ENCODE measurements around the gene PPIL6. TPM values are rescaled to one million over a fixed set of nuclear protein-coding genes. Genes with fewer than 3 reads are reported as not detected.
"Not testable (repeated sequence)": the region's sequence is repeated elsewhere in the genome, so short reads cannot be mapped to it uniquely, and the experiment has no call there.

Gene PPIL6
- total RNA-seq, 4 donors from 2014 or later: 0.35 to 6.1 (median 2.8) TPM

GRCh38 chr6:109467696-109468095 lies 27.3 kb upstream of the PPIL6 start:
- Histone ChIP-seq H3K27ac (no peak overlapping the region), H3K9me3 (no peaks in the 10 kb centered on the region), H3K4me3 (no peak overlapping the region), H3K27me3 (no peaks in the 10 kb centered on the region), H3K36me3 (peaks cover 0 to 98% (median 32%) of the 10 kb centered on the region in 3 donors), H3K4me1 (no peaks in the 10 kb centered on the region)
- DNase-seq: no peak
- TF ChIP-seq CTCF (IDR thresholded peaks at IDR 0.05) (no peak), POLR2A (IDR thresholded peaks at IDR 0.05) (no peak)
- WGBS, 2 donors: 80 to 82% methylated on average over 6 of the region's 6 CpGs
- intact Hi-C loops (cut with DNase I): no loop called here

GRCh38 chr6:109466212-109466923 lies 25.9 kb upstream of the PPIL6 start:
- no peak for TF ChIP-seq CTCF (IDR thresholded peaks at IDR 0.05)
- no peak for TF ChIP-seq POLR2A (IDR thresholded peaks at IDR 0.05)
- peaks cover 0 to 98% (median 25%) of the 10 kb centered on the region in 3 donors for H3K36me3 ChIP-seq
- H3K27me3 ChIP-seq: no peaks in the 10 kb centered on the region
- H3K4me3 ChIP-seq: no peak overlapping the region
- 79 to 85% methylated on average over 7 of the region's 7 CpGs for WGBS, 2 donors
- peaks cover 0 to 10% (median 0%) of the 10 kb centered on the region in 3 donors for H3K4me1 ChIP-seq
- H3K27ac ChIP-seq: no peak overlapping the region
- intact Hi-C loops (cut with DNase I): no loop called here
- no peak for DNase-seq
- no peaks in the 10 kb centered on the region for H3K9me3 ChIP-seq

DNA sequence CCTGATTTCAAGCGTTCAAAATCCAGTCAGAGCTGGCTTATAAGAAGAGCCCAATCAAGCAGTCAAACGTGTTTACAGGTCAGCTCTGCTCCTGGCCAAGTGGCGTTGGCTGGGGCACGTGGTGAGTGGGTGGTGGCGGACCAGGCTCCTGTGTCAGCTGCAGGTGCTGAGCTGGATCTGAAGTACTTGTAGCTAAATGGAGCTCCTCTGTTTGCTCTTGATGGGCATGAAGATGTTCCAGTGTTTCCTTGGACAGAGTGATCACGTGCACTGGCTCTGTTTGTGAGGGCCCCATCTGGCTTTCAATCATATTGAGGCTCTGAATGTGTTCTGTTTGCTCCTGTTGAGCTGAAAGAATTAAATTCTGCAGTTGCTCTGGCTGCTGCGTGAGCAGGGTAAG lies 25.3 kb upstream of the PPIL6 start:
- H3K36me3 ChIP-seq: peaks cover 0 to 96% (median 23%) of the 10 kb centered on the region in 3 donors
- intact Hi-C loops (cut with DNase I): no loop called here
- H3K9me3 ChIP-seq: no peaks in the 10 kb centered on the region
- no peaks in the 10 kb centered on the region for H3K27me3 ChIP-seq
- no peak overlapping the region for H3K4me3 ChIP-seq
- DNase-seq: no peak
- TF ChIP-seq POLR2A (IDR thresholded peaks at IDR 0.05) (no peak), CTCF (IDR thresholded peaks at IDR 0.05) (no peak)
- 74 to 84% methylated on average over 6 to 7 of the region's 7 CpGs for WGBS, 2 donors
- no peak overlapping the region for H3K27ac ChIP-seq
- H3K4me1 ChIP-seq: peaks cover 0 to 11% (median 0%) of the 10 kb centered on the region in 3 donors

- no peak for TF ChIP-seq POLR2A (IDR thresholded peaks at IDR 0.05)
- TF ChIP-seq CTCF (IDR thresholded peaks at IDR 0.05): no peak
- Histone ChIP-seq H3K27me3 (no peaks in the 10 kb centered on the region), H3K9me3 (no peaks in the 10 kb centered on the region), H3K27ac (peak overlapping the region in 3 of 4 donors; percentile 7 to 55 (median 51)), H3K4me3 (no peak overlapping the region), H3K4me1 (peaks cover 1 to 29% (median 9%) of the 10 kb centered on the region in 3 donors), H3K36me3 (peaks cover 0 to 58% (median 23%) of the 10 kb centered on the region in 3 donors)
- WGBS, 2 donors: 60 to 79% methylated on average over 1 of the region's 1 CpG
- DNase-seq: no peak
- intact Hi-C loops (cut with DNase I): no loop called here
Observed at GRCh38 chr6:109461733-109462526, 21.5 kb upstream of the PPIL6 start.

- Histone ChIP-seq H3K36me3 (peaks cover 0 to 50% (median 21%) of the 10 kb centered on the region in 3 donors), H3K27ac (peak overlapping the region in 2 of 4 donors; percentile 51 to 55), H3K4me1 (peaks cover 9 to 36% (median 16%) of the 10 kb centered on the region in 3 donors)
- H3K4me3 ChIP-seq; H3K27me3 ChIP-seq; DNase-seq; H3K9me3 ChIP-seq; intact Hi-C loops (cut with DNase I): not testable (repeated sequence)
- WGBS, 2 donors: 100% methylated on average over 1 of the region's 1 CpG
Observed at GRCh38 chr6:109461205-109461604, 20.8 kb upstream of the PPIL6 start.
